ENCODE results near the gene PEX11G. TPM values are rescaled to one million over a fixed set of nuclear protein-coding genes. Genes with fewer than 3 reads are reported as not detected.

Gene PEX11G
- polyA plus RNA-seq, 1 donor from 2014 or later: 1.3 TPM

- H4K20me1 ChIP-seq (ENCODE audit: insufficient read depth): no peaks in the 10 kb centered on the region
Observed at GRCh38 chr19:7428651-7429113, 60.2 kb downstream of the PEX11G start.

GRCh38 chr19:7427944-7428343, 60.9 kb downstream of the PEX11G start:
- H3K27ac ChIP-seq (ENCODE audit: low read length): no peak overlapping the region
- H3K27me3 ChIP-seq (ENCODE audit: insufficient read depth, low read depth, low read length): no peaks in the 10 kb centered on the region
- no peaks in the 10 kb centered on the region for H3K79me2 ChIP-seq (replicated peaks; ENCODE audit: insufficient read depth, low read length)
- no peaks in the 10 kb centered on the region for H3F3A ChIP-seq (ENCODE audit: insufficient read depth, low read length, poor library complexity, severe bottlenecking)
- no peak overlapping the region for H3K4me3 ChIP-seq (ENCODE audit: low read length)
- H3K9me3 ChIP-seq (ENCODE audit: low read length): no peaks in the 10 kb centered on the region
- H3K4me2 ChIP-seq (ENCODE audit: low read length): no peak overlapping the region
- no peak overlapping the region for H2AFZ ChIP-seq (ENCODE audit: low read depth, low read length)
- H3K9ac ChIP-seq (ENCODE audit: low read length): no peak overlapping the region
- no peaks in the 10 kb centered on the region for H4K20me1 ChIP-seq (ENCODE audit: insufficient read depth)
- no peaks in the 10 kb centered on the region for H3K36me3 ChIP-seq (ENCODE audit: insufficient read depth, low read length)
- no peaks in the 10 kb centered on the region for H3K9me2 ChIP-seq (ENCODE audit: insufficient read depth, low read length)
- TF ChIP-seq SMC3 (conservative IDR thresholded peaks at IDR 0.05; ENCODE audit: poor library complexity): no peak
- no peak for TF ChIP-seq TAF1 (IDR thresholded peaks at IDR 0.05; ENCODE audit: low read depth)
- TF ChIP-seq EZH2 (IDR thresholded peaks at IDR 0.05; ENCODE audit: borderline replicate concordance, insufficient read depth, low read length, poor library complexity, severe bottlenecking): no peak
- no peak for TF ChIP-seq REST (IDR thresholded peaks at IDR 0.05; ENCODE audit: borderline replicate concordance)
- no peak for TF ChIP-seq CTCF (IDR thresholded peaks at IDR 0.05; ENCODE audit: poor library complexity, severe bottlenecking)
- no peak for TF ChIP-seq MXI1 (conservative IDR thresholded peaks at IDR 0.05; ENCODE audit: poor library complexity, severe bottlenecking)

More at GRCh38 chr19:7428651-7429113, 60.2 kb downstream of the PEX11G start:
- Histone ChIP-seq H3K9ac (ENCODE audit: low read length) (no peak overlapping the region), H3K36me3 (ENCODE audit: insufficient read depth, low read length) (no peaks in the 10 kb centered on the region), H3K27me3 (ENCODE audit: insufficient read depth, low read depth, low read length) (no peaks in the 10 kb centered on the region), H3K27ac (ENCODE audit: low read length) (no peak overlapping the region), H3K9me3 (ENCODE audit: low read length) (no peaks in the 10 kb centered on the region), H2AFZ (ENCODE audit: low read depth, low read length) (no peak overlapping the region), H3K79me2 (replicated peaks; ENCODE audit: insufficient read depth, low read length) (no peaks in the 10 kb centered on the region), H3K4me3 (ENCODE audit: low read length) (no peak overlapping the region), H3F3A (ENCODE audit: insufficient read depth, low read length, poor library complexity, severe bottlenecking) (no peaks in the 10 kb centered on the region), H3K4me2 (ENCODE audit: low read length) (no peak overlapping the region), H3K9me2 (ENCODE audit: insufficient read depth, low read length) (no peaks in the 10 kb centered on the region)
- no peak for TF ChIP-seq EZH2 (IDR thresholded peaks at IDR 0.05; ENCODE audit: borderline replicate concordance, insufficient read depth, low read length, poor library complexity, severe bottlenecking)
- no peak for TF ChIP-seq RAD21 (conservative IDR thresholded peaks at IDR 0.05)
- TF ChIP-seq REST (IDR thresholded peaks at IDR 0.05; ENCODE audit: borderline replicate concordance): no peak
- TF ChIP-seq SMC3 (conservative IDR thresholded peaks at IDR 0.05; ENCODE audit: poor library complexity): no peak
- no peak for TF ChIP-seq EP300 (conservative IDR thresholded peaks at IDR 0.05; ENCODE audit: poor library complexity, severe bottlenecking)
- TF ChIP-seq POLR2AphosphoS5 (IDR thresholded peaks at IDR 0.05): no peak
- no peak for TF ChIP-seq TAF1 (IDR thresholded peaks at IDR 0.05; ENCODE audit: low read depth)
- no peak for TF ChIP-seq MXI1 (conservative IDR thresholded peaks at IDR 0.05; ENCODE audit: poor library complexity, severe bottlenecking)
- no peak for TF ChIP-seq CTCF (IDR thresholded peaks at IDR 0.05; ENCODE audit: poor library complexity, severe bottlenecking)
